Activated CD8-positive, alpha-beta memory T cell treated with anti-CD3 and anti-CD28 coated beads, Interleukin-2, amount 50 U/mL, for 1 hour (primary cell): ENCODE measurements around the gene MZT2B.
"Not testable (repeated sequence)": the region's sequence is repeated elsewhere in the genome, so short reads cannot be mapped to it uniquely, and the experiment has no call there.

Experiments used
- DNase-seq: peaks from one replicate; pipeline ENCODE4 v3.0.0-alpha.2; 2020; ENCODE audit errors: extremely low read depth

MZT2B gene

DNA sequence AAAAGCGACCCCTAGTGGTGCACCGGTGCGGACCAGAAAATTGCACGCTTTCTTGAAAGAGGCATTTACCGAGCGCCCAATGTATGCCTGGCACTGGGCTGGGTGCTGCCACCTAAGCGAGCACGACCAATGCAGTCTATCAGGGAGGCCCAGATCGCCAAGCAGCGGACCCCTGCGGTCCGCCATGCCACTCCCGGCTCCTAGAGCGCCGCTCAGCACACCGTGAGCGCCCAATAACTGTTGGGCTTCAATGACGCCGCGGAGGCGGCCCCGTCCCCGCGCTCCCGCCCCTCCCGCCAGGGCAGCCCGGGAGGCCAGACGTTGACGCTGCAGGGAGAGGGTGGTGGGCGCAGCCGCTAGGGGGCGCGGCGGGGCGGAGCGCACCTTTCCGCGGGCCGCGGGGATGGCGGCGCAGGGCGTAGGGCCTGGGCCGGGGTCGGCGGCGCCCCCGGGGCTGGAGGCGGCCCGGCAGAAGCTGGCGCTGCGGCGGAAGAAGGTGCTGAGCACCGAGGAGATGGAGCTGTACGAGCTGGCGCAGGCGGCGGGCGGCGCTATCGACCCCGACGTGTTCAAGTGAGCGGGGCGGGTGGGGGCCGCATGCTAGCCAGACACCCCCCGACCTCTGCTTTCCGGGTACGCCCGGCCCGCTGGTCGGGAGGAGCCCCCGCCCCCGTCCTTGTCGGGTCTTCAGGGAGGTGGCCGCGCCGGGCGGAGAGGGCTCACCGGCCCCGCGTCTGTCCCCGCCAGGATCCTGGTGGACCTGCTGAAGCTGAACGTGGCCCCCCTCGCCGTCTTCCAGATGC is at the start of gene MZT2B:
MZT2B (plus strand) TSS at position 383 of the 803 bp plus-strand sequence; CDS start at position 404, 21 bp downstream.
- peak; percentile 53 for DNase-seq

GRCh38 chr2:130135692-130136541 is 46.1 kb upstream of the MZT2B start:
- no peak for DNase-seq

- not testable (repeated sequence) for DNase-seq
Measured at GRCh38 chr2:130136546-130136945, 45.5 kb upstream of the MZT2B start.

GRCh38 chr2:130137118-130137517 is 44.9 kb upstream of the MZT2B start:
- DNase-seq, result not testable (repeated sequence)

DNA sequence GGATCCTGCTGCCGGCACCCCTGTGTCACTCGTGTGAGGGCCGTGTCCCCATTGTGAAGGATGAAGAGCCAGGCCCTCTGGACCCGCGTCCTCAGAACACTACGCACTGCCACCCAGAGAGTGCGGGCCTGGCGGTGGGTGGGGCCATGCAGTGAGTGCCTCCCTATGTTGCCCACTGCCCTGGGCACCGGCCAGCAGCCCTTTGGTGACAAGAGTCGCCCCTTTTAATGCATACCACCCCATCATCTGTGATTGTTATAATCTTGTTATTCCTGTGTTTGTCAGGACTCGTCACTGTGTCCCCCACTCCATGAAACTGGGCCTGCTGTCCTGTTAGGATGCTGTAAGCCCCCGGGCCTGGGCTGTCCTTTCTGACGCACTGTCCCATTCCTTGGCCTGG is 43.7 kb upstream of the MZT2B start:
- DNase-seq, result not testable (repeated sequence)

GRCh38 chr2:130138841-130139251 is 43.2 kb upstream of the MZT2B start:
- DNase-seq, result not testable (repeated sequence)

GRCh38 chr2:130139331-130140280 is 42.5 kb upstream of the MZT2B start:
- DNase-seq, result not testable (repeated sequence)

DNA sequence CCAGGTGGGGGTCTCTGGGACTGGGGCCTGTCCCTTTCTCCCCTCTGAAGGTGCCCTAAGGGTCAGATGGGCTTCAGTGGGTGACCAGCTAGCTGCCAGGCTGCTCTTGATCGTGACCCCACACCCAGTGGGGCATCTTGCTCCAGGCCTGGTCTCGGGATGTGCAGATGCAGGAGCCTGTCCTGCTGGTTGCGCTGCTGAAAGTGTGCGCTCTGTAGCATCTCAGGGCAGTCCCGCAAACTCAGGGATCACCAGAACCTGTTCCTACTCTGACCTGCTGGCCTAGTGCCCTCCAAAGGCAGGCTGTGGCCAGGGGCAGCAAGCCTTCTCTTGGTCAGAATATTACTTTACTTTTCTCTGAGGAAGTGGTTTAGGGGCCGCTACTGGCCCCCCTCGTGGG is 41.5 kb upstream of the MZT2B start:
- not testable (repeated sequence) for DNase-seq

DNA sequence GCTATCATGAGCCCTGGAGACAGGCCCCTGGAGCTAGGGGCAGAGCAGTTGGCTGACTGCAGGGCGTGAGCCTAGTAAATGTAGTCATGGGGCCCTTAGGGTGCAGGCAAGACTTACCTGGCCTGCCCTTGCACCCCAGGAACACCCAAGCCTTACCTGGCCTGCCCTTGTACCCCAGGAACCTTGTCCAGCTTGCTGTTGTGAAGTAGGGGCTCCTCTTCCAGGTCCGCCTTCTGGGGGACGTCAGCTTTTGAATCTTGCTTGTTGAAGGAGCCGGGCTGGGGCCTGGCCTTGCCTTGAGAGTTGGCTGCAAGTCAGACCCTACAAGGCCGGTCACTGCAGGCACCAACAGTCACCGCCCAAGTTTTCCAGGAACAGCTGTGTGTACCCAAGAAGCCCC is 41.1 kb upstream of the MZT2B start:
- not testable (repeated sequence) for DNase-seq

DNA sequence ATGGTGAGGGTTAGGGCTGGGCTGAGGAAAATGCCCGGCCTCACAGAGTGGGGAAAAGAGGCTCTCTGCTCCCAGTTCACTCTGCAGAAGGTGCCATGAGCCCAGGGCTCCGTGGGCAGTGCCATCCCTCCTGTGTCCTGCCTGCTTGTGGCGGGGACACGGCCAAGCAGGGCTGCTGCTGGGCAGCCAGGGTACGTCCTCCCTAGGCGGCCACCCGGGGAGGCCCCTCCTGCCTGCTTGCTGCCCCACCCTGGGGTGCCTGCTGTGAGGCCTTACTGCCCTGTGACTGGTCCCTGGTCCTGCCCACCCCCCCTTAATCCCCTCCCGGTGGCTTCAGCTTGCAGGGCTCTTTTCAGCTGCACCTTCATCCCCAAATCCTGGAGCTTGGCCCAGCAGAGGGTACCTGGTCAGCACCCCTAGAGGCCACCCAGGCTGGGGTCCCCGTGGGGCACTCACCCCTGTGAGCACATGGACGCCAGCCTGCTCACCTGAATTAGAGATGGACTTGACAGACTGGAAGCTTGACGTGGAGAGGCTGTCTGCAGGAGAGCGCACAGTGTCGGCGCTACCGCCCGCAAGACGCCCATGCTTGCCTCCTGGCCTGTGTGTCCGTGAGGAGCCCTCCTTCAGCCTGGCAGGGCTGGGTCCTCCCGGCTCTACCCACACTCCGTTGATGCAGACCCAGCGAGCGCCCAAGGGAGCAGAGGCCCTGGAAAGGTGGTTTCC is 40.3 kb upstream of the MZT2B start:
- not testable (repeated sequence) for DNase-seq

- not testable (repeated sequence) for DNase-seq
Measured at GRCh38 chr2:130142396-130143265, 39.4 kb upstream of the MZT2B start.

GRCh38 chr2:130143266-130144039 is 38.6 kb upstream of the MZT2B start:
- not testable (repeated sequence) for DNase-seq

GRCh38 chr2:130145006-130145414 is 37.1 kb upstream of the MZT2B start, which contains the start of gene CCDC74B:
Gene CCDC74B (minus strand): TSS chr2:130145112. CDS start chr2:130144996, 116 bp downstream.
- not testable (repeated sequence) for DNase-seq

DNA sequence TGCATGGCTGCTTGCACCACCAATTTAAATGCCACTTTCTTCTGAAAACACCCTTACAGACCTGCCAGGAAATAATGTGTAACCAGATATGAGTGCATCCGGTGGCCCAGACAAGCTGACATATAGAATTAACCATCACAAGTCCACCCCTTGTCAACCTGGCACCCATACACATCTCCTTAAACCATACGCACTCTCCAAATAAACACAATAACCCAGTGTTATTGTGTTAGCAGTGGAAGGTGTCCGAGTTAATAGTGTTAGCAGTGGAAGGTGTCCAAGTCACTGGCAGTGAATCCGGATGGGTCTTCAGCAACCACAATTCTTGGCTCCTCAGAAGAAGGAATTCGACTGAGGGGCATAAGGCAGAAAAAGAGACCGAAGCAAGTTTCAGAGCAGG is 33.5 kb upstream of the MZT2B start:
- DNase-seq, result not testable (repeated sequence)

DNA sequence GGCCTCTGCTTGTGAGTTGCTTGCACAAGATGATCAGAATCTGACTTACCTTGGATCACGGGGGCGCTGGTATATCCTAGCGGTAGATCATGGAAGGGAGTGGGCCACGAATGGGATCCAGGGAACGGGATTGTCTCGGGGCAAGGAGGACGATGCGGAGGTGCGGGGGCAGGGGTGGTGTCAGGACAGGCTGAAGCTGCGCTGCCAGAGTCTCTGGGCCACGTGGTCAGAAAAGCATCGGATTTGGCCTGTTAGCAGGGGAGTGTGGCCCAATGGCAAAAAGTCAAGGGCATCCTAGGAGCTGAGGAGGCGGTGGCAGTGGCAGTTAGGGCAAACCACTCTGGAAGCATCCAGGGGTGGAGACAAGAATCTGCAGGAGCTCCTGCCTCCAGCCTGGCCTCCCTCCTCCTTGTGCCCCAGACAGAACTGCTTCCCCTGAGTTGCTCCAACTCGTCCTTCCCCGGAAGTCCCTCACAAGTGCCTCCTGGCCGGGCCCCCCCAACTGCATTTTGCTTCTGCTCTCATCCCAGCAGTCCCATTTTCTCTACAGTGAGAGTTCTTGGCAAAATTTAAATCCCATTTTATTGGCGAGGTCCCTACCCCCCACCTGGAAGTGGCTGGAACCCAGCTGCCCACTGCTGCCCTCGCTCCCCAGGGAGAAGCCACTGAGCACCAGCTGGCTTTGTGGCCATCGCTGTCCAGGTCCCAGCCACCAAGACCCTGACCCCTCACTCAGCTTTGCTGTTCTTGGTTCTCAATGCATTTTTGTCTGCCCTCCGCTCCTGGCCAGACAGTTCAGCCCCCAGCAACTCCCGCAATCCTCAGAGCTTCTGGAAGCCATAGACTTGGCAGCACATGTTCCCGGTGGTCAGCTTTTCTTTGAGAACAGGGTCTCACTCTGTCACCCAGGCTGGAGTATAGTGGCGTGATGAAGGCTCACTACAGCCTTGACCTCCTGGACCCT is 31.6 kb upstream of the MZT2B start:
- DNase-seq, result no peak

- not testable (repeated sequence) for DNase-seq
Measured at GRCh38 chr2:130151145-130151512, 30.9 kb upstream of the MZT2B start.

DNA sequence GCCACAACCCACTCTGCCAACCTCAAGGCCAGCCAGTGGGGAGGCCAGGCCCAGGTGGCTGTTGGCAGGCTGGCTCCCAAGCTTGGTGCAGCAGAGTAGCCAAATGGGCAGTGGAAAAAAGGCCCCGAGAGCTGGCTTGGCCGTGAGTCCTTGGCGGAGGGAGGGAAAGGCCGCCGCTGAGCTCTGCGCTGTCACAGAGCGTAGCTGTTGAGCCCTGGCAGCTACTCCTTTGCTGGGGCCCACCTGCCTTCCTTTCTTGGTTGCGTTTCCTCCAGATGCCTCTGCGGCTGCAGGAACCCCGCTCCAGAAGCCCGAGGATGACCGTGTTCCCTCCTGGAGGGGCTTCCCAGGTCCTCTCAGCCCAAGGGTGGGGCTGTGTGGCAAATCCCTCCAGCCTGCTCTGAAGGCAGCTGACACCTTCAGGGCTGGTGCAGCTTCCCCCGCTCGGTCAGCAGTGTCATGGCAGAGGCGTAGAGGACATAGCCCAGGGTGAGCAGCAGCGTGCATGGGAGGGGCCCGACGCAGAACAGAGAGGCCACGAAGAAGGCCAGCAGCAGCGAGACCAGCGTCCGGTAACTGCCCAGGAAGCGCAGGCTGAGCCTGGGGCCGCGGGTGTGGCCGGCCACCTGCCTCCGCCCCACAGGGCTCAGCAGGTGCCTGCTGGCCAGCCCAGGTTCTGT is 29.8 kb upstream of the MZT2B start:
- DNase-seq, result not testable (repeated sequence)
